K562 (cell line): Measurements from ENCODE around the gene IRS1. TPM values are rescaled to one million over a fixed set of nuclear protein-coding genes. Genes with fewer than 3 reads are reported as not detected.

Source experiments
- ATAC-seq: fragments of 200-7000 bp; cut with Tn5 transposase; 3 replicates; pipeline ENCODE4 v1.9.1; 2020; ENCODE audit warnings: moderate library complexity
- BruUV-seq: library from RNA; stranded (reverse); fragments of 400-500 nt; replicated peaks from 2 replicates; lab custom pipeline; 2021; lab: Mats Ljungman, UMichigan
- CTCF ChIA-PET: fragments of 300-600 bp; formaldehyde crosslinking; extraction: SDS; loops from one replicate; lab custom pipeline; 2021; ENCODE audit warnings: low intra/inter-chr PET ratio; lab: Yijun Ruan, JAX
- POLR2A ChIA-PET: fragments of 300-600, 350-650 bp; sonication (Branson Sonifier 250); formaldehyde crosslinking; extraction: SDS; loops from one replicate; lab custom pipeline; 2021; ENCODE audit warnings: antibody characterized with exemption, inconsistent platforms; lab: Yijun Ruan, JAX
- DNase-seq, 4 experiments: peaks; one replicate each; pipeline versions ENCODE4 v3.0.0 to v3.0.0-alpha.2; 2011 to 2018; ENCODE audit warnings: low spot score in 3 of 4, mixed read lengths in 3 of 4; ENCODE audit errors: extremely low read depth in 1 of 4
- FAIRE-seq: peaks from 2 replicates; lab custom pipeline; 2011; peaks lifted over from hg19 to GRCh38; lab: Jason Lieb, UNC
- H2AFZ ChIP-seq: 2 replicates; pipeline ENCODE4 v1.6.0; 2011; ENCODE audit warnings: low read depth, low read length, control low read depth, inconsistent platforms
- H3K27ac ChIP-seq: fragments of 200-600 bp; 3 replicates; pipeline ENCODE4 v1.8.0; 2011; ENCODE audit warnings: low read depth, mild to moderate bottlenecking, control low read depth, inconsistent platforms, low read length, moderate library complexity, mixed read lengths; ENCODE audit errors: extremely low read depth
- H3K27me3 ChIP-seq, 2 experiments: fragments of 300-600 bp in 1 of 2; 2 replicates in 1 of 2; 3 replicates in 1 of 2; pipeline versions ENCODE4 v1.6.0 to v1.8.0; 2011; ENCODE audit warnings: inconsistent platforms in 2 of 2, low read length in 2 of 2, mild to moderate bottlenecking in 1 of 2, mixed read lengths in 1 of 2, moderate library complexity in 1 of 2; ENCODE audit not compliant: control insufficient read depth in 2 of 2, insufficient read depth in 2 of 2
- H3K36me3 ChIP-seq: fragments of 300-600 bp; 3 replicates; pipeline ENCODE4 v1.8.0; 2011; ENCODE audit warnings: mild to moderate bottlenecking, low read length, inconsistent platforms; ENCODE audit not compliant: control insufficient read depth, insufficient read depth
- H3K4me1 ChIP-seq, 2 experiments: fragments of 200-600 bp in 1 of 2; replicated peaks in 1 of 2; 2 replicates in 1 of 2; 3 replicates in 1 of 2; pipeline versions ENCODE4 v1.5.1 to v1.8.0; 2011; ENCODE audit warnings: inconsistent platforms in 2 of 2, low read length in 2 of 2, mild to moderate bottlenecking in 1 of 2, mixed read lengths in 1 of 2, moderate library complexity in 1 of 2; ENCODE audit not compliant: control insufficient read depth in 2 of 2, insufficient read depth in 2 of 2
- H3K4me2 ChIP-seq: 2 replicates; pipeline ENCODE4 v1.6.1; 2011; ENCODE audit warnings: low read length, control low read depth, inconsistent platforms, mixed read lengths; ENCODE audit not compliant: insufficient read depth
- H3K4me3 ChIP-seq: fragments of 200-600 bp; sonication (generic), shearing (Covaris generic); 2 replicates; pipeline ENCODE4 v1.5.1; 2016; ENCODE audit warnings: control low read depth, inconsistent platforms
- H3K79me2 ChIP-seq: fragments of 200-600 bp; 3 replicates; pipeline ENCODE4 v1.8.0; 2011; ENCODE audit warnings: low read length, inconsistent platforms; ENCODE audit not compliant: control insufficient read depth, insufficient read depth
- H3K9ac ChIP-seq, 2 experiments: 2 replicates each; pipeline versions ENCODE4 v1.6.0 to v1.6.1; 2011; ENCODE audit warnings: low read depth in 2 of 2, low read length in 2 of 2, control low read depth in 1 of 2, inconsistent platforms in 1 of 2, mild to moderate bottlenecking in 1 of 2, mixed read lengths in 1 of 2; ENCODE audit not compliant: insufficient read depth in 1 of 2
- H3K9me1 ChIP-seq: one replicate; pipeline ENCODE4 v1.6.0; 2011; ENCODE audit warnings: inconsistent platforms, mild to moderate bottlenecking, low read length, moderate library complexity; ENCODE audit not compliant: control insufficient read depth, insufficient read depth
- H3K9me3 ChIP-seq: replicated peaks from 2 replicates; pipeline ENCODE4 v1.5.1; 2011; ENCODE audit warnings: low read depth, low read length, inconsistent platforms; ENCODE audit not compliant: control insufficient read depth, insufficient read depth
- H4K20me1 ChIP-seq: replicated peaks from 2 replicates; pipeline ENCODE4 v1.6.1; 2011; ENCODE audit warnings: low read length, inconsistent platforms, mixed read lengths; ENCODE audit not compliant: control insufficient read depth, insufficient read depth
- ARID1B ChIP-seq: fragments of 450-650 bp; IDR thresholded peaks from 2 replicates; pipeline ENCODE4 v1.6.1; 2016; ENCODE audit warnings: antibody characterized with exemption, mild to moderate bottlenecking, inconsistent platforms
- ARID3A ChIP-seq: IDR thresholded peaks from 2 replicates; pipeline ENCODE4 v1.6.1; 2012; ENCODE audit warnings: low read depth, low read length, improper control_type of control experiment, borderline replicate concordance
- BHLHE40 ChIP-seq: IDR thresholded peaks from 2 replicates; pipeline ENCODE4 v1.6.1; 2011; ENCODE audit warnings: low read length, improper control_type of control experiment
- ESRRA ChIP-seq: fragments of 450-650 bp; IDR thresholded peaks from 2 replicates; pipeline ENCODE4 v1.6.1; 2014; ENCODE audit warnings: low read depth, mild to moderate bottlenecking, moderate library complexity, borderline replicate concordance
- IFI16 ChIP-seq: fragments of 250-450 bp; sonication (Bioruptor Pico); IDR thresholded peaks from 2 replicates; pipeline ENCODE4 v2.1.2; 2022; ENCODE audit warnings: mild to moderate bottlenecking, inconsistent platforms
- MCM5 ChIP-seq: fragments of 450-650 bp; IDR thresholded peaks from 2 replicates; pipeline ENCODE4 v1.6.1; 2016; ENCODE audit warnings: low read depth
- POLR2AphosphoS5 ChIP-seq: IDR thresholded peaks from 2 replicates; pipeline ENCODE4 v1.6.1; 2011; ENCODE audit warnings: mild to moderate bottlenecking, low read depth, low read length, moderate library complexity; ENCODE audit not compliant: control insufficient read depth, insufficient read depth
- RB1 ChIP-seq: fragments of 450-650 bp; IDR thresholded peaks from 2 replicates; pipeline ENCODE4 v1.6.1; 2017; ENCODE audit warnings: low read depth, mild to moderate bottlenecking
- RBBP5 ChIP-seq: fragments of 200-600 bp; sonication (generic); IDR thresholded peaks from 2 replicates; pipeline ENCODE4 v1.6.1; 2012; ENCODE audit warnings: borderline replicate concordance, mild to moderate bottlenecking, low read length, control low read depth, inconsistent platforms; ENCODE audit not compliant: insufficient read depth, poor library complexity, severe bottlenecking
- RBM25 ChIP-seq: fragments of 200-400 bp; formaldehyde crosslinking; IDR thresholded peaks from 2 replicates; pipeline ENCODE4 v1.6.1; 2018; ENCODE audit warnings: low read length, low read depth, moderate library complexity; ENCODE audit not compliant: severe bottlenecking
- SPI1 ChIP-seq: IDR thresholded peaks from 2 replicates; pipeline ENCODE4 v1.6.1; 2011; ENCODE audit warnings: low read depth, low read length, control low read depth, borderline replicate concordance
- TEAD2 ChIP-seq: fragments of 450-650 bp; IDR thresholded peaks from 2 replicates; pipeline ENCODE4 v1.6.1; 2016; ENCODE audit warnings: missing genetic modification characterization, control low read depth, missing compliant biosample characterization
- ZKSCAN1 ChIP-seq: fragments of 150-350 bp; IDR thresholded peaks from 2 replicates; pipeline ENCODE4 v1.6.1; 2016; ENCODE audit warnings: low read depth, low read length
- ZNF134 ChIP-seq: fragments of 250-450 bp; sonication (Bioruptor Pico); conservative IDR thresholded peaks from 2 replicates; pipeline ENCODE4 v1.4.0; 2020
- ZNF174 ChIP-seq: fragments of 250-450 bp; sonication (Bioruptor Pico); IDR thresholded peaks from 2 replicates; pipeline ENCODE4 v1.4.0; 2020; ENCODE audit warnings: mild to moderate bottlenecking
- ZNF347 ChIP-seq: fragments of 450-650 bp; formaldehyde crosslinking; IDR thresholded peaks from 2 replicates; pipeline ENCODE4 v1.4.0; 2020; ENCODE audit warnings: low read depth, mild to moderate bottlenecking, moderate library complexity
- WGBS: fragments of 100-300 bp; shearing (Covaris generic); methylation state at CpG from one replicate; pipeline ENCODE4 v1.1.6; 2016; ENCODE audit warnings: low coverage, mixed read lengths; ENCODE audit not compliant: insufficient coverage; ENCODE audit errors: missing lambda C conversion rate; 5-methylcytosine and 5-hydroxymethylcytosine counted together
- in situ Hi-C: fragments of 300-500 bp; cut with MboI; formaldehyde crosslinking; loops from 4 replicates; pipeline ENCODE4 v1.15.0; 2018; ENCODE audit warnings: inconsistent platforms, mixed read lengths
- intact Hi-C: fragments of 100-400 bp; cut with micrococcal nuclease; formaldehyde crosslinking; loops from 2 replicates; pipeline ENCODE4 v1.14.2; 2022
- polyA plus RNA-seq, 8 experiments: library from polyadenylated mRNA; depleted of rRNA in 4 of 8; stranded (reverse) in 5 of 8; unstranded in 3 of 8; fragments of >200 nt; fragmentation: Nextera tagmentation in 2 of 8; fragmentation: Illumina TruSeq in 1 of 8; extraction: Ambion mirVana in 2 of 8; extraction: Trizol in 1 of 8; gene quantifications; 2 replicates each; pipeline versions ENCODE4 v1.2.1 to v1.2.3, GENCODE V29; 2011 to 2014; ENCODE audit warnings: inconsistent platforms in 1 of 8, missing spikeins in 1 of 8
- total RNA-seq, 7 experiments: library from RNA; depleted of rRNA in 6 of 7; stranded (reverse); fragments of >200 nt in 6 of 7; fragmentation: Illumina TruSeq in 2 of 7; extraction: Trizol in 2 of 7; gene quantifications; 2 replicates each; pipeline versions ENCODE4 v1.2.1 to v1.2.3, GENCODE V29; 2011 to 2021; ENCODE audit warnings: low replicate concordance in 1 of 7
- TF ChIP-seq, protein P1 (sequence below): fragments of 450-650 bp; IDR thresholded peaks from 2 replicates; pipeline ENCODE4 v1.6.1; 2017; ENCODE audit warnings: antibody characterized with exemption, mild to moderate bottlenecking

The IRS1 gene
- total and polyA plus RNA-seq, 9 of the 15 experiments (the other 6 are each of a cell fraction or from before 2014, with no cell fraction given), result under 0.01 to 0.31 (median 0.08) TPM; not detected in 1

GRCh38 chr2:226683944-226684562, 115.6 kb downstream of the IRS1 start (continued):
- TF ChIP-seq, protein P1, sequence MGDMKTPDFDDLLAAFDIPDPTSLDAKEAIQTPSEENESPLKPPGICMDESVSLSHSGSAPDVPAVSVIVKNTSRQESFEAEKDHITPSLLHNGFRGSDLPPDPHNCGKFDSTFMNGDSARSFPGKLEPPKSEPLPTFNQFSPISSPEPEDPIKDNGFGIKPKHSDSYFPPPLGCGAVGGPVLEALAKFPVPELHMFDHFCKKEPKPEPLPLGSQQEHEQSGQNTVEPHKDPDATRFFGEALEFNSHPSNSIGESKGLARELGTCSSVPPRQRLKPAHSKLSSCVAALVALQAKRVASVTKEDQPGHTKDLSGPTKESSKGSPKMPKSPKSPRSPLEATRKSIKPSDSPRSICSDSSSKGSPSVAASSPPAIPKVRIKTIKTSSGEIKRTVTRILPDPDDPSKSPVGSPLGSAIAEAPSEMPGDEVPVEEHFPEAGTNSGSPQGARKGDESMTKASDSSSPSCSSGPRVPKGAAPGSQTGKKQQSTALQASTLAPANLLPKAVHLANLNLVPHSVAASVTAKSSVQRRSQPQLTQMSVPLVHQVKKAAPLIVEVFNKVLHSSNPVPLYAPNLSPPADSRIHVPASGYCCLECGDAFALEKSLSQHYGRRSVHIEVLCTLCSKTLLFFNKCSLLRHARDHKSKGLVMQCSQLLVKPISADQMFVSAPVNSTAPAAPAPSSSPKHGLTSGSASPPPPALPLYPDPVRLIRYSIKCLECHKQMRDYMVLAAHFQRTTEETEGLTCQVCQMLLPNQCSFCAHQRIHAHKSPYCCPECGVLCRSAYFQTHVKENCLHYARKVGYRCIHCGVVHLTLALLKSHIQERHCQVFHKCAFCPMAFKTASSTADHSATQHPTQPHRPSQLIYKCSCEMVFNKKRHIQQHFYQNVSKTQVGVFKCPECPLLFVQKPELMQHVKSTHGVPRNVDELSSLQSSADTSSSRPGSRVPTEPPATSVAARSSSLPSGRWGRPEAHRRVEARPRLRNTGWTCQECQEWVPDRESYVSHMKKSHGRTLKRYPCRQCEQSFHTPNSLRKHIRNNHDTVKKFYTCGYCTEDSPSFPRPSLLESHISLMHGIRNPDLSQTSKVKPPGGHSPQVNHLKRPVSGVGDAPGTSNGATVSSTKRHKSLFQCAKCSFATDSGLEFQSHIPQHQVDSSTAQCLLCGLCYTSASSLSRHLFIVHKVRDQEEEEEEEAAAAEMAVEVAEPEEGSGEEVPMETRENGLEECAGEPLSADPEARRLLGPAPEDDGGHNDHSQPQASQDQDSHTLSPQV, result no peak
- TF ChIP-seq ZNF134 (CRISPR knock-in tag) (no peak), IFI16 (CRISPR knock-in tag) (no peak), TEAD2 (no peak), POLR2AphosphoS5 (no peak), MCM5 (no peak)
- TF ChIP-seq, all 486 proteins: peak for 0

DNA sequence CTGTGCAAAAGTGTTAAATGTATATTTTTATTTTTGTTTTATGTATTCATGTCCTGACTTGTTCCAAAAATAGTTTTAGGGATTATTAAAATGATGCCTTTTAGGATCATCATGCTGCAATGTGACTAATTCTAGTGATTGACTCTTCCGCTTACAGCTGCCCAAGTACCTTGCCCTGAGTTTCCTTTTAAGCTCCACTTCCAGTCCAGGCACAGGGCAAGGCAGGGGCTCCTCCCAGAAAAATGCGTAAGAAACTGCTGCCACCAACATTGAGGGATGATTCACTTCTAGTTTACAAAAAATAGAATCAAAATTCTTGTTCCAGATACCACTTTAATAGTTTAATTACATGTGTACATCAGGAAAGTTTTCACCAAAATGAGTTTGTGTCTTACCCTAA, 116.4 kb downstream of the IRS1 start:
- Histone ChIP-seq H3K79me2 (no peaks in the 10 kb centered on the region), H3K27me3 (no peaks in the 10 kb centered on the region), H3K4me3 (no peak overlapping the region), H2AFZ (no peak overlapping the region), H3K36me3 (no peaks in the 10 kb centered on the region), H3K9me3 (no peaks in the 10 kb centered on the region), H3K27ac (no peak overlapping the region), H3K4me1 (no peaks in the 10 kb centered on the region), H3K9me1 (no peaks in the 10 kb centered on the region), H3K4me2 (no peak overlapping the region), H4K20me1 (no peaks in the 10 kb centered on the region), H3K9ac (no peak overlapping the region)
- ATAC-seq, result no peak
- FAIRE-seq, result no peak
- ChIA-PET CTCF (no interaction called here), POLR2A (interaction anchor here (0.6 kb wide), 1 partner anchor 182 kb away, joined by 4 read pairs; no protein-coding TSS in a partner anchor)
- WGBS, result 13% methylated on average over 2 of the region's 2 CpGs
- no TSS peak for BruUV-seq
- intact Hi-C loops (no loop called here), in situ Hi-C loops (no loop called here)
- no peak for DNase-seq
- TF ChIP-seq ZKSCAN1 (no peak), RBBP5 (no peak), RBM25 (no peak), SPI1 (no peak), ZNF347 (CRISPR knock-in tag) (no peak), ARID1B (no peak), RB1 (no peak), ARID3A (no peak), BHLHE40 (no peak), ESRRA (no peak), ZNF174 (CRISPR knock-in tag) (no peak)
